ENCODE data around the gene MBD6. TPM values are rescaled to one million over a fixed set of nuclear protein-coding genes. Genes with fewer than 3 reads are reported as not detected.

MBD6 gene
- polyA plus RNA-seq, 3 donors, result 2.4 to 47.7 (median 2.6) TPM

- DNase-seq, result no peak
- Histone ChIP-seq H3K36me3 (replicated peaks in 1 of 2; ENCODE audit: control insufficient read depth in 1 of 2, insufficient read depth in 2 of 2, low read length in 2 of 2) (no peaks in the 10 kb centered on the region), H3K27ac (ENCODE audit: low read depth in 1 of 2, low read length in 2 of 2) (no peak overlapping the region), H3K4me2 (replicated peaks; ENCODE audit: extremely low read depth, low read length, poor library complexity, severe bottlenecking) (no peak overlapping the region), H3K27me3 (ENCODE audit: control insufficient read depth in 2 of 2, insufficient read depth in 2 of 2, low read length in 2 of 2) (peaks cover 0 to 8% of the 10 kb centered on the region in 2 donors), H3K4me3 (replicated peaks in 1 of 3; ENCODE audit: low read depth in 2 of 3, low read length in 3 of 3) (no peak overlapping the region), H3K79me2 (ENCODE audit: insufficient read depth, low read length) (no peaks in the 10 kb centered on the region), H2AFZ (ENCODE audit: insufficient read depth, low read depth, low read length, poor library complexity, severe bottlenecking) (no peak overlapping the region), H4K20me1 (ENCODE audit: insufficient read depth, low read length) (no peaks in the 10 kb centered on the region), H3K9ac (ENCODE audit: insufficient read depth, low read length, poor library complexity, severe bottlenecking) (no peak overlapping the region), H3K4me1 (ENCODE audit: control insufficient read depth in 1 of 2, insufficient read depth in 2 of 2, low read length in 2 of 2) (no peaks in the 10 kb centered on the region), H3K9me3 (replicated peaks in 1 of 2; ENCODE audit: control insufficient read depth in 1 of 2, insufficient read depth in 1 of 2, low read length in 2 of 2) (no peaks in the 10 kb centered on the region)
- Mint-ChIP-seq H3K27ac (no peak overlapping the region), H3K9me3 (no peaks in the 10 kb centered on the region), H3K4me1 (peaks cover 2% of the 10 kb centered on the region), H3K36me3 (no peaks in the 10 kb centered on the region), H3K27me3 (ENCODE audit: low read depth in 3 of 3) (peaks cover 14 to 22% (median 17%) of the 10 kb centered on the region in 3 donors), H3K4me3 (no peak overlapping the region)
- intact Hi-C loops (cut with micrococcal nuclease), result no loop called here
- no peak for TF ChIP-seq CTCF (IDR thresholded peaks at IDR 0.05)
- 94% methylated on average over 9 of the region's 12 CpGs for WGBS (ENCODE audit: insufficient coverage)
Measured at GRCh38 chr12:57577981-57578758, 55.5 kb downstream of the MBD6 start.

DNA sequence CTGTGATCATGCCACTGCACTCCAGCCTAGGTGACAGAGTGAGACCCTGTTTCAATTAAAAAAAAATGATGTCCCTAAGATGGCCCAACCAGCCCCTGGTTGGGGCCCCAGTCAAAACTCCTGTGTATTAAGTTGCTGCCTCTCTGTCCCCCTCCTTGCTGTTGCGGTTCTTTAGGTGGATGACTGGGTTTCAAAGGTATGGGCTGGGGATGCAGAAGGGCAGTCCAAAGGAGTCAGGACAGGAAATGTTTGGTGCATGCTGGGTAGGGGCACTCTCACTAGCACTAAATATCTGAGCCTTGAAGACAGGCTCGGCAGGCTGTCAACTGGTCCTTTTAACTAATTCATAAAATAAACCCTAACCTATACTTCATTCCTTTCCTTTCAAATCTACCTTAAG is 56.4 kb downstream of the MBD6 start:
- Histone ChIP-seq H3K27ac (ENCODE audit: low read depth in 1 of 2, low read length in 2 of 2) (no peak overlapping the region), H3K4me1 (ENCODE audit: control insufficient read depth in 1 of 2, insufficient read depth in 2 of 2, low read length in 2 of 2) (peaks cover under 1 to 2% of the 10 kb centered on the region in 2 donors), H3K4me3 (replicated peaks in 1 of 3; ENCODE audit: low read depth in 2 of 3, low read length in 3 of 3) (no peak overlapping the region), H3K4me2 (replicated peaks; ENCODE audit: extremely low read depth, low read length, poor library complexity, severe bottlenecking) (no peak overlapping the region), H3K27me3 (ENCODE audit: control insufficient read depth in 2 of 2, insufficient read depth in 2 of 2, low read length in 2 of 2) (peaks cover 0 to 8% of the 10 kb centered on the region in 2 donors), H3K9me3 (replicated peaks in 1 of 2; ENCODE audit: control insufficient read depth in 1 of 2, insufficient read depth in 1 of 2, low read length in 2 of 2) (no peaks in the 10 kb centered on the region), H3K9ac (ENCODE audit: insufficient read depth, low read length, poor library complexity, severe bottlenecking) (no peak overlapping the region), H3K36me3 (replicated peaks in 1 of 2; ENCODE audit: control insufficient read depth in 1 of 2, insufficient read depth in 2 of 2, low read length in 2 of 2) (no peaks in the 10 kb centered on the region), H4K20me1 (ENCODE audit: insufficient read depth, low read length) (no peaks in the 10 kb centered on the region), H3K79me2 (ENCODE audit: insufficient read depth, low read length) (no peaks in the 10 kb centered on the region), H2AFZ (ENCODE audit: insufficient read depth, low read depth, low read length, poor library complexity, severe bottlenecking) (no peak overlapping the region)
- TF ChIP-seq CTCF (IDR thresholded peaks at IDR 0.05), result no peak
- Mint-ChIP-seq H3K4me3 (no peak overlapping the region), H3K27me3 (ENCODE audit: low read depth in 3 of 3) (peaks cover 15 to 22% (median 18%) of the 10 kb centered on the region in 3 donors), H3K4me1 (peaks cover 8% of the 10 kb centered on the region), H3K36me3 (no peaks in the 10 kb centered on the region), H3K27ac (no peak overlapping the region), H3K9me3 (no peaks in the 10 kb centered on the region)
- intact Hi-C loops (cut with micrococcal nuclease), result no loop called here
- WGBS (ENCODE audit: insufficient coverage), result 100% methylated on average over 1 of the region's 2 CpGs
- DNase-seq, result no peak

Small RNA genes lying within 50 kb of the gene (small RNA-seq; reads per million reads assigned to genes)
- gene MIR616 (ENCODE audit: insufficient read length, low read depth), result not detected

Other genes with a start within 250 kb of the MBD6 start
- 10 to 100 TPM in 1 of 3 donors, 1 to 10 TPM in 2; 4.2 to 69.4 (median 7.3) TPM for gene R3HDM2, start 91.8 kb upstream of the MBD6 start, polyA plus RNA-seq
- not detected for gene INHBC, start 88.0 kb upstream of the MBD6 start, polyA plus RNA-seq
- not detected for gene INHBE, start 67.5 kb upstream of the MBD6 start, polyA plus RNA-seq
- gene GLI1, start 63.0 kb upstream of the MBD6 start, polyA plus RNA-seq, result under 1 TPM in 1 of 3 donors, not detected in 2; 0.05 TPM
- 100 to 1,000 TPM; 211 to 581 (median 213) TPM for gene ARHGAP9, start 43.0 kb upstream of the MBD6 start, polyA plus RNA-seq
- gene MARS1, start 34.8 kb upstream of the MBD6 start, polyA plus RNA-seq, result 100 to 1,000 TPM in 1 of 3 donors, 10 to 100 TPM in 2; 63.5 to 164 (median 79.8) TPM
- 100 to 1,000 TPM in 1 of 3 donors, 1 to 10 TPM in 2; 9.3 to 163 (median 9.4) TPM for gene DDIT3, start 2.3 kb upstream of the MBD6 start, polyA plus RNA-seq
- gene DCTN2, start 24.4 kb downstream of the MBD6 start, polyA plus RNA-seq, result 10 to 100 TPM; 72.8 to 94.5 (median 82.2) TPM
- gene KIF5A, start 27.2 kb downstream of the MBD6 start, polyA plus RNA-seq, result under 1 TPM in 1 of 3 donors, not detected in 2; 0.01 TPM
- 10 to 100 TPM; 12.3 to 18.6 (median 16.9) TPM for gene PIP4K2C, start 68.4 kb downstream of the MBD6 start, polyA plus RNA-seq
- 1 to 10 TPM in 1 of 3 donors, under 1 TPM in 1, not detected in 1; 0.08 to 1.3 TPM for gene DTX3, start 82.0 kb downstream of the MBD6 start, polyA plus RNA-seq
- gene ARHGEF25, start 88.6 kb downstream of the MBD6 start, polyA plus RNA-seq, result not detected
- not detected for gene B4GALNT1, start 110.4 kb downstream of the MBD6 start, polyA plus RNA-seq
- gene OS9, start 171.3 kb downstream of the MBD6 start, polyA plus RNA-seq, result 100 to 1,000 TPM in 2 of 3 donors, 10 to 100 TPM in 1; 90.9 to 484 (median 128) TPM
- gene AGAP2, start 215.9 kb downstream of the MBD6 start, polyA plus RNA-seq, result 1 to 10 TPM in 1 of 3 donors, under 1 TPM in 2; 0.20 to 3.4 (median 0.65) TPM
- gene TSPAN31, start 222.2 kb downstream of the MBD6 start, polyA plus RNA-seq, result 10 to 100 TPM; 20.6 to 48.1 (median 43.0) TPM
- gene CDK4, start 229.5 kb downstream of the MBD6 start, polyA plus RNA-seq, result 10 to 100 TPM; 26.2 to 38.4 (median 27.4) TPM
- gene MARCHF9, start 232.3 kb downstream of the MBD6 start, polyA plus RNA-seq, result 1 to 10 TPM in 1 of 3 donors, under 1 TPM in 2; 0.14 to 9.5 (median 0.23) TPM
- gene CYP27B1, start 244.3 kb downstream of the MBD6 start, polyA plus RNA-seq, result under 1 TPM in 1 of 3 donors, not detected in 2; 0.81 TPM
- 1 to 10 TPM; 3.4 to 5.0 (median 3.7) TPM for gene METTL1, start 249.3 kb downstream of the MBD6 start, polyA plus RNA-seq
- gene EEF1AKMT3, start 249.8 kb downstream of the MBD6 start, polyA plus RNA-seq, result 1 to 10 TPM; 3.4 to 4.2 (median 3.4) TPM

Measured in CD14-positive monocyte (primary cell).